RWPE2 (cell line): Measurements from ENCODE around the gene PTGES2.
"Not testable (repeated sequence)": the region's sequence is repeated elsewhere in the genome, so short reads cannot be mapped to it uniquely, and the experiment has no call there.

ENCODE experiments used
- ATAC-seq: fragments of 200-7000 bp; cut with Tn5 transposase; 3 replicates; pipeline ENCODE4 v1.9.1; 2021; ENCODE audit warnings: low read depth
- DNase-seq: peaks from one replicate; pipeline ENCODE4 v3.0.0-alpha.2; 2020; ENCODE audit warnings: low spot score
- H3K27ac ChIP-seq: fragments of 450-650 bp; 2 replicates; pipeline ENCODE4 v1.5.1; 2017; ENCODE audit warnings: mild to moderate bottlenecking; ENCODE audit not compliant: poor library complexity, severe bottlenecking
- H3K27me3 ChIP-seq: fragments of 250-450 bp; sonication (Bioruptor Pico); 2 replicates; pipeline ENCODE4 v1.5.1; 2021; ENCODE audit warnings: mild to moderate bottlenecking, moderate library complexity; ENCODE audit not compliant: insufficient read depth, poor library complexity, severe bottlenecking
- H3K36me3 ChIP-seq: fragments of 250-450 bp; sonication (Bioruptor Pico); 2 replicates; pipeline ENCODE4 v1.5.1; 2020; ENCODE audit warnings: low read depth, mild to moderate bottlenecking, moderate library complexity
- H3K4me1 ChIP-seq: fragments of 250-450 bp; sonication (Bioruptor Pico); 2 replicates; pipeline ENCODE4 v1.5.1; 2021; ENCODE audit warnings: mild to moderate bottlenecking, moderate library complexity; ENCODE audit not compliant: insufficient read depth, poor library complexity, severe bottlenecking
- H3K4me3 ChIP-seq: fragments of 250-450 bp; sonication (Bioruptor Pico); 2 replicates; pipeline ENCODE4 v1.5.1; 2021; ENCODE audit warnings: mild to moderate bottlenecking, moderate library complexity; ENCODE audit not compliant: severe bottlenecking
- H3K9me3 ChIP-seq: fragments of 250-450 bp; sonication (Bioruptor Pico); 2 replicates; pipeline ENCODE4 v1.5.1; 2021; ENCODE audit warnings: mild to moderate bottlenecking, moderate library complexity; ENCODE audit not compliant: severe bottlenecking
- TF ChIP-seq, protein P1 (sequence below): fragments of 450-650 bp; IDR thresholded peaks from one replicate; pipeline ENCODE4 v1.5.1; 2017; ENCODE audit warnings: mild to moderate bottlenecking, moderate library complexity; ENCODE audit not compliant: poor library complexity, severe bottlenecking

Gene PTGES2

DNA sequence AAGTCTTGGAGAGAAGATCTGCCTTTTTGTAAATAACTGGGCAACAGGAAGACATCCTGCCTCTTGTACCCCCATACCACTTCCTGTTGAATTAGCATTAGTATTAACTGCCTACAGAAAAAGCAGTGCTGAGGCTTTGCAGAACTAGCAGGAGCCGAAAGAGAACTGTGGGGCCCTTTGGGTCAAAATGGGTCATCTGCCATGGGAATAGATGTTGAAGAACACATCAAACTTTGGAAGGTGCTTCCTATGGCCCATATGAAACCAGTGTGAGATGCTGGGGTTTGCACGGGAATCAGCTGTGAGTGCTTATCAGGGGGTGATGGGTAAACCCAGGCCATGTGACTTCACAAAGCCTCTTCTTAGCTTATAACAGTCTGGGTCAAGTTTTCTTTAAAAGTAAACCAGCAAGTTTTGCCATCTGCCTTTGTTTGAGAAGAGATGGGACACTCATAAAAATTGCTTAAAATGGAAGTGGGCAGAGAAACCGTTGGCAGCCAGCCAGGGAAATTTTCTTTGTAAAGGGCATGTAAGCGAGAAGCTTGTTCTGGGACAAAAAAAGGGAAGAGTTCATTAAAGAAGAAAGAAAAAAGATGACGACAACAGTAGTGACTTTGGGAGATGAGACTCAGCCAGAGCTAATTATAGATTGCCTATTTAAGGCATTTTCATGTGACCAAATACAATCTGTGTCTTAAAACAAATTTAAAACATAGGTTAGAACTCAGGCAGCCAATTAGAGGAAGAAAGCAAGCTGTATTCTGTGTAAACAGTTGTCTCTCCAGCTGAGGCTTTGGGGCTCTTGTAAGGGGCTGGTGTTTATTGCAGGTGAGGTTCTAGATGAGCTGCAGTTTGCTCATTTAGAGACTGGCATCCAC, 55.1 kb downstream of the PTGES2 start:
- Histone ChIP-seq H3K27ac (peak overlapping the region; percentile 49), H3K4me3 (no peak overlapping the region), H3K4me1 (peaks cover 21% of the 10 kb centered on the region), H3K9me3 (no peaks in the 10 kb centered on the region), H3K27me3 (no peaks in the 10 kb centered on the region), H3K36me3 (no peaks in the 10 kb centered on the region)
- DNase-seq: no peak
- TF ChIP-seq, protein P1, sequence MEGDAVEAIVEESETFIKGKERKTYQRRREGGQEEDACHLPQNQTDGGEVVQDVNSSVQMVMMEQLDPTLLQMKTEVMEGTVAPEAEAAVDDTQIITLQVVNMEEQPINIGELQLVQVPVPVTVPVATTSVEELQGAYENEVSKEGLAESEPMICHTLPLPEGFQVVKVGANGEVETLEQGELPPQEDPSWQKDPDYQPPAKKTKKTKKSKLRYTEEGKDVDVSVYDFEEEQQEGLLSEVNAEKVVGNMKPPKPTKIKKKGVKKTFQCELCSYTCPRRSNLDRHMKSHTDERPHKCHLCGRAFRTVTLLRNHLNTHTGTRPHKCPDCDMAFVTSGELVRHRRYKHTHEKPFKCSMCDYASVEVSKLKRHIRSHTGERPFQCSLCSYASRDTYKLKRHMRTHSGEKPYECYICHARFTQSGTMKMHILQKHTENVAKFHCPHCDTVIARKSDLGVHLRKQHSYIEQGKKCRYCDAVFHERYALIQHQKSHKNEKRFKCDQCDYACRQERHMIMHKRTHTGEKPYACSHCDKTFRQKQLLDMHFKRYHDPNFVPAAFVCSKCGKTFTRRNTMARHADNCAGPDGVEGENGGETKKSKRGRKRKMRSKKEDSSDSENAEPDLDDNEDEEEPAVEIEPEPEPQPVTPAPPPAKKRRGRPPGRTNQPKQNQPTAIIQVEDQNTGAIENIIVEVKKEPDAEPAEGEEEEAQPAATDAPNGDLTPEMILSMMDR: no peak
- no peak for ATAC-seq

DNA sequence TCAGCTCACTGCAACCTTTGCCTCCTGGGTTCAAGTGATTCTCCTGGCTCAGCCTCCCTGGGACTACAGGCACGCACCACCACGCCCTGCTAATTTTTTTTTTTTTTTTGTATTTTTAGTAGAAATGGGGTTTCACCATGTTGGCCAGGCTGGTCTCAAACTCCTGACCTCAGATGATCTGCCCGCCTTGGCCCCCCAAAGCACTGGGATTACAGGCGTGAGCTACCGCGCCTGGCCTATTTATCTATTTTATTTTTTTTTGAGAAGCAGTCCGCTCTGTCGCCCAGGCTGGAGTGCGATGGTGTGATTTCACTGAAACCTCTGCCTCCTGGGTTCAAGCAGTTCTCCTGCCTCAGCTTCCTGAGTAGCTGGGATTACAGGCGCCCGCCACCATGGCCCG, 56.1 kb downstream of the PTGES2 start:
- H3K9me3 ChIP-seq, H3K36me3 ChIP-seq, H3K4me3 ChIP-seq, DNase-seq, ATAC-seq, H3K27me3 ChIP-seq: not testable (repeated sequence)
- H3K4me1 ChIP-seq: peaks cover 26% of the 10 kb centered on the region
- peak overlapping the region; percentile 49 for H3K27ac ChIP-seq

GRCh38 chr9:128070874-128071273, 56.7 kb downstream of the PTGES2 start:
- Histone ChIP-seq H3K4me1 (peaks cover 28% of the 10 kb centered on the region), H3K27me3 (no peaks in the 10 kb centered on the region), H3K9me3 (no peaks in the 10 kb centered on the region), H3K4me3 (no peak overlapping the region), H3K36me3 (no peaks in the 10 kb centered on the region), H3K27ac (no peak overlapping the region)
- DNase-seq (no peak), ATAC-seq (no peak)
- TF ChIP-seq, protein P1: no peak
